ENCODE results near the gene CCT6A.
"Not testable (repeated sequence)": the region's sequence is repeated elsewhere in the genome, so short reads cannot be mapped to it uniquely, and the experiment has no call there.

CCT6A gene, protein sequence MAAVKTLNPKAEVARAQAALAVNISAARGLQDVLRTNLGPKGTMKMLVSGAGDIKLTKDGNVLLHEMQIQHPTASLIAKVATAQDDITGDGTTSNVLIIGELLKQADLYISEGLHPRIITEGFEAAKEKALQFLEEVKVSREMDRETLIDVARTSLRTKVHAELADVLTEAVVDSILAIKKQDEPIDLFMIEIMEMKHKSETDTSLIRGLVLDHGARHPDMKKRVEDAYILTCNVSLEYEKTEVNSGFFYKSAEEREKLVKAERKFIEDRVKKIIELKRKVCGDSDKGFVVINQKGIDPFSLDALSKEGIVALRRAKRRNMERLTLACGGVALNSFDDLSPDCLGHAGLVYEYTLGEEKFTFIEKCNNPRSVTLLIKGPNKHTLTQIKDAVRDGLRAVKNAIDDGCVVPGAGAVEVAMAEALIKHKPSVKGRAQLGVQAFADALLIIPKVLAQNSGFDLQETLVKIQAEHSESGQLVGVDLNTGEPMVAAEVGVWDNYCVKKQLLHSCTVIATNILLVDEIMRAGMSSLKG

DNA sequence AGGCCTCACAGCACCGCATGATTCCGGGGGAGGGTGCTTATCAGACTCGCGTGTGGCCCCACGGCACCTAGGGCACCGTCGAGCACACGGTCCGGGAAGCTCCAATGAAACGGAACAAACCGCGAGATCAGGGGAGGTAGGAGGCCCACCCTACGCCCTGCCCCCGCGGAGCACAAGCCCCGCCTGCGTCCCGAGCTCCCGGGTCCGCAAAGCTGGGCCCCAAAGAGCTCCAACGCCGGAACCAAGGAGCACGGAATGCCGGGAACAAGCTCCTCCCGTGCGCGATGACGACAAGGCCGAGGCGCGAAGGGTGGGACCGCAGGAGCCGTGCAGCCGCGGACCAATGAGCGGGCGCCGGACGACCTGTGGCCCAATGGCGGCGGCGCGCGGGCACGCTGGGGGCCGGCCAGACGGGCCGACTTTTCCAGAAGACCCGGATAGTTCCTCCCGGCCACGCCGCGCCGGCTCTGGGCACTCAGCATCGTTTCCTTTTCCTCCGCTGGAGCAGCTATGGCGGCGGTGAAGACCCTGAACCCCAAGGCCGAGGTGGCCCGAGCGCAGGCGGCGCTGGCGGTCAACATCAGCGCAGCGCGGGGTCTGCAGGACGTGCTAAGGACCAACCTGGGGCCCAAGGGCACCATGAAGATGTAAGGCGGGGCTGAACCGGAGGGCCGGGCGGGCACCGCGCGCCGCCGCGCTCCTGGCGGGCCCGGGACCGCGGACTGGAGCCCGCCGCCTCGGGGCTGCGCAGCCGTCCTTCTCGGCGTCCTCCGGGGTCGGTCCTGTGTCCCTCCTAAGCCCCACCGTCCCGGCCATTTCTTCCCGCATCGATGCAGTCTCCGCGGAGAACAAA is at the start of gene CCT6A, which contains the start of gene PSPH:
TSS of gene CCT6A (plus strand) at position 427 of the 853 bp plus-strand sequence. CDS start at position 511, 84 bp downstream.
TSS of gene PSPH (minus strand) at position 106 of the 853 bp plus-strand sequence. CDS start 30,232 bp downstream, outside the sequence.
- Histone ChIP-seq H3K36me3 (ENCODE audit: control insufficient read depth, insufficient read depth, low read length) (no peaks in the 10 kb centered on the region), H3K27me3 (ENCODE audit: control insufficient read depth, insufficient read depth, low read length) (no peaks in the 10 kb centered on the region), H3K9me3 (ENCODE audit: control insufficient read depth, low read length) (no peaks in the 10 kb centered on the region), H3K4me1 (ENCODE audit: control insufficient read depth, insufficient read depth, low read length) (peaks cover 30% of the 10 kb centered on the region), H3K9ac (ENCODE audit: low read length) (peak within 1 kb of the TSS; percentile 94), H3K4me3 (ENCODE audit: low read length) (peak within 1 kb of the TSS; percentile 83)

- H3K9me3 ChIP-seq (ENCODE audit: control insufficient read depth, low read length), result no peaks in the 10 kb centered on the region
- no peaks in the 10 kb centered on the region for H3K27me3 ChIP-seq (ENCODE audit: control insufficient read depth, insufficient read depth, low read length)
- H3K4me3 ChIP-seq (ENCODE audit: low read length), result no peak overlapping the region
- no peaks in the 10 kb centered on the region for H3K4me1 ChIP-seq (ENCODE audit: control insufficient read depth, insufficient read depth, low read length)
- H3K9ac ChIP-seq (ENCODE audit: low read length), result no peak overlapping the region
- H3K36me3 ChIP-seq (ENCODE audit: control insufficient read depth, insufficient read depth, low read length), result no peaks in the 10 kb centered on the region
Observed at GRCh38 chr7:56003749-56004148, 47.8 kb upstream of the CCT6A start.

DNA sequence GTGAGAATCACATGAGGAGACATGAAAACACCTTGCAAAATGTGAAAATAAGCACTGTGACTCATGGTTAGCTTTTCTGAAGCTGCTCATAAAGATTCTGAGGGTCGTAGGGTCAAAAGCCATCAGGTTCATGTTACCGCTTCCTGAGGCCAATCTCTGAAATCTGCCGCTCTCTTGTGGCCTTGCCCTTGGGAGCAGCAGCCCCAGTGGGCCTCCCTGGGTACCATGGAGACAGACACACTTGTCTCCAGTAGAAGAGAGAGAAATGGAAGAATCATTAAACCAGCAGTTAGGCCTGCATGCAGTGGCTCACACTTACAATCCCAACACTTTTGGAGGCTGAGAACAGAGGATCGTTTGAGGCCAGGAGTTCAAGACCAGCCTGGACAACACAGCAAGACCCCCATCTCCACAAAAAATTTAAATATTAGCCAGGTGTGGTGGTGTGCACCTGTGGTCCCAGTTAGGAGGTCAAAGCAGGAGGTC is 44.4 kb upstream of the CCT6A start:
- Histone ChIP-seq H3K27me3 (ENCODE audit: control insufficient read depth, insufficient read depth, low read length) (no peaks in the 10 kb centered on the region), H3K4me3 (ENCODE audit: low read length) (no peak overlapping the region), H3K9ac (ENCODE audit: low read length) (no peak overlapping the region), H3K4me1 (ENCODE audit: control insufficient read depth, insufficient read depth, low read length) (no peaks in the 10 kb centered on the region), H3K9me3 (ENCODE audit: control insufficient read depth, low read length) (no peaks in the 10 kb centered on the region), H3K36me3 (ENCODE audit: control insufficient read depth, insufficient read depth, low read length) (no peaks in the 10 kb centered on the region)

- Histone ChIP-seq H3K9ac (ENCODE audit: low read length) (no peak overlapping the region), H3K36me3 (ENCODE audit: control insufficient read depth, insufficient read depth, low read length) (no peaks in the 10 kb centered on the region), H3K4me1 (ENCODE audit: control insufficient read depth, insufficient read depth, low read length) (no peaks in the 10 kb centered on the region), H3K4me3 (ENCODE audit: low read length) (no peak overlapping the region), H3K9me3 (ENCODE audit: control insufficient read depth, low read length) (no peaks in the 10 kb centered on the region), H3K27me3 (ENCODE audit: control insufficient read depth, insufficient read depth, low read length) (no peaks in the 10 kb centered on the region)
Observed at GRCh38 chr7:56007891-56008290, 43.7 kb upstream of the CCT6A start.

DNA sequence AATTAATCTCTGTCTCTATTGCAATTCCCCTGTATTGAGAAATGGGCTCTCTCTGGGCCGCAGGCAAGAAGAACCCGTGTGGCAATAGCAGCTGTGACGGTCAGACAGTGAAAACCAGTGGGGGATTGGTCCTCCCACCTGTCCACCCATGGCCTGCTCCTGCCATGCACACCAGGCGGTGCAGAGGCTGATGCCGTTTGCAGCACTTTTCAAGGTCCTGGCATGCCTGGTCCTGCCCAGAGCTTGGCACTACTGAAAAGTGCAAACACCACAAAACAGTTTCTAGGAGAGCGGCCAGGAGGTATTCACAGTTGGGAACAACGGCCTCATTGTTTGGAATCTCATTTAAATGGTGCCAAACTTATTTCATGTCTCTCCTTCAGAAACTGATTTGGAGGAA is 41.9 kb upstream of the CCT6A start:
- Histone ChIP-seq H3K9me3 (ENCODE audit: control insufficient read depth, low read length) (no peaks in the 10 kb centered on the region), H3K27me3 (ENCODE audit: control insufficient read depth, insufficient read depth, low read length) (no peaks in the 10 kb centered on the region), H3K9ac (ENCODE audit: low read length) (no peak overlapping the region), H3K36me3 (ENCODE audit: control insufficient read depth, insufficient read depth, low read length) (no peaks in the 10 kb centered on the region), H3K4me3 (ENCODE audit: low read length) (no peak overlapping the region), H3K4me1 (ENCODE audit: control insufficient read depth, insufficient read depth, low read length) (no peaks in the 10 kb centered on the region)

DNA sequence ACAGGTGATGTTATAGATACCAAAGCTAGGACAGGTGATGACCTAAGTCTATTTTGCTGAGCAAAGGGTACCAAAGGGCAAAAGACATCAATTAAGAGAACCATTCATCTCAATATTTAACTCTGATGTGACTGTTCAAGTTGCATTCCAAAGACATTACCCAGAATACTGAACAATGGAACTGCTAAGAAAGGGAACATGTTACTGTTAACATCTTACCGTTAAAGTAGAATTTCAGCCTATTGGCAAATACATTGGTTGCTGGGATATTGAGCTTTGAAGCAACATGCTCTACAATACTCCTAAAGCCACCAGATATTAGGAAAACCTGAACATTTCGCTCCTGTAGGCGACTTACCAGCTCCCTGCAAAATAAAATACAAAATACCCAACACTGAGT is 34.5 kb upstream of the CCT6A start:
- not testable (repeated sequence) for H3K27me3 ChIP-seq (ENCODE audit: control insufficient read depth, insufficient read depth, low read length); H3K4me1 ChIP-seq (ENCODE audit: control insufficient read depth, insufficient read depth, low read length); H3K9me3 ChIP-seq (ENCODE audit: control insufficient read depth, low read length); H3K9ac ChIP-seq (ENCODE audit: low read length); H3K36me3 ChIP-seq (ENCODE audit: control insufficient read depth, insufficient read depth, low read length); H3K4me3 ChIP-seq (ENCODE audit: low read length)

DNA sequence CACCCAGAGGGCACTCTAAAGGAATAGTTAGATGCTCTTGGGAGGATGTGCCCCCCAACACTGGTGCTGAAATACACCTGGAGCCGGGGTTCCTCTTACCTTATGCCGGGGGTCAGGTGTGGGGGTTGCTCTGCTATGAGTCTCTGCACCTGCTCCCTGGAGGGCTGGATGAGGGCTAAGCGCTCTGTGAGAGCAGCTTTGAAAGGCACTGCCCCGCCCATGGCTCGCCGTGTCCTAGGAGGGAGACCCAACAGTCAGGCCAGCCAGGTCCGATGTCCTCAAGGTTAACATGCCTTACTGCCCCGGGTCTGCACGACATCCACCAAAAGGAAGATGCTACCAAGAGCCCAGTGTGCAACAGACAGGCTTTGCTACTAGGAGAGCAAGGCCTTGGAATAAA is 32.1 kb upstream of the CCT6A start:
- Histone ChIP-seq H3K9me3 (ENCODE audit: control insufficient read depth, low read length) (no peaks in the 10 kb centered on the region), H3K36me3 (ENCODE audit: control insufficient read depth, insufficient read depth, low read length) (no peaks in the 10 kb centered on the region), H3K9ac (ENCODE audit: low read length) (no peak overlapping the region), H3K27me3 (ENCODE audit: control insufficient read depth, insufficient read depth, low read length) (no peaks in the 10 kb centered on the region), H3K4me3 (ENCODE audit: low read length) (no peak overlapping the region), H3K4me1 (ENCODE audit: control insufficient read depth, insufficient read depth, low read length) (no peaks in the 10 kb centered on the region)

DNA sequence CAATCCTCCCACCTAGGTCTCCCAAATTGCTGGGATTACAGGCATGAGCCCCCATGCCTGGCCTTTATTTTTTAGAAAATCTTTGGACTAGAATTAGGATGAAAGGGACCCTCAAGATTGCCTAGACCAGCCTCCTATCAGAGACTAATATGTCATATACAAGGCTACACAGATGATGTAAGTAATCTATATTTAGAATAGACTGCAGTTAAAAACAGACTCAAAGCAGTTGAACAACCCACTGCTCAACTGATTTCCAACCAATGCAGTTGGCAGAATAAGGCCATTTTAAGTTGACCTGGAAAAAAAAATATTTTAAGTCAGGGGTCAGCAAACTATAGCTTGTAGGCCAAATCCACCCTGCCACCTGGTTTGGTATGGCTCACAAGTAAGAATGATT is 28.1 kb upstream of the CCT6A start:
- no peak overlapping the region for H3K4me3 ChIP-seq (ENCODE audit: low read length)
- no peaks in the 10 kb centered on the region for H3K36me3 ChIP-seq (ENCODE audit: control insufficient read depth, insufficient read depth, low read length)
- H3K4me1 ChIP-seq (ENCODE audit: control insufficient read depth, insufficient read depth, low read length), result no peaks in the 10 kb centered on the region
- H3K27me3 ChIP-seq (ENCODE audit: control insufficient read depth, insufficient read depth, low read length), result no peaks in the 10 kb centered on the region
- H3K9ac ChIP-seq (ENCODE audit: low read length), result no peak overlapping the region
- H3K9me3 ChIP-seq (ENCODE audit: control insufficient read depth, low read length), result no peaks in the 10 kb centered on the region

DNA sequence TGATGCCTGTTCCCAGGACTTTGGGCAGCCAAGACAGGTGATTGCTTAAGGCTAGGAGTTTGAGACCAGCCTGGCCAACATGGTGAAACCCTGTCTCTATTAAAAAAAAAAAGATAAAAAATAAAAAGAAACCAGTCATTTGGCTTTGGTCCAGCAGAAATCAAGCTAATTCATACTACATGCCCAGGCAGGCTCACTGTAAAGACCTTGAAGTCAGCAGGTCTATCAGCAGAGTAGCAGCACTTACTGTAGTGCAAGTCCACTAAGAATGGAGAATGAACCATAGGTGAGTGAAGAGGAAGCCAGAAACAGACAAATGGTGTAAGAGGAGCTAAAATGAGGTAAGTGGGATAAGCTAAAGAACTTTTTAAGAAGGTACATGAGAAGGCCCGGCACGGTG is 25.0 kb upstream of the CCT6A start:
- Histone ChIP-seq H3K4me1 (ENCODE audit: control insufficient read depth, insufficient read depth, low read length) (peaks cover 6% of the 10 kb centered on the region), H3K36me3 (ENCODE audit: control insufficient read depth, insufficient read depth, low read length) (no peaks in the 10 kb centered on the region), H3K9me3 (ENCODE audit: control insufficient read depth, low read length) (no peaks in the 10 kb centered on the region), H3K9ac (ENCODE audit: low read length) (no peak overlapping the region), H3K27me3 (ENCODE audit: control insufficient read depth, insufficient read depth, low read length) (no peaks in the 10 kb centered on the region), H3K4me3 (ENCODE audit: low read length) (no peak overlapping the region)

GRCh38 chr7:56028942-56029630 is 22.5 kb upstream of the CCT6A start:
- Histone ChIP-seq H3K36me3 (ENCODE audit: control insufficient read depth, insufficient read depth, low read length) (no peaks in the 10 kb centered on the region), H3K4me1 (ENCODE audit: control insufficient read depth, insufficient read depth, low read length) (peaks cover 6% of the 10 kb centered on the region)

GRCh38 chr7:56030340-56030739 is 21.2 kb upstream of the CCT6A start:
- Histone ChIP-seq H3K9ac (ENCODE audit: low read length) (no peak overlapping the region), H3K9me3 (ENCODE audit: control insufficient read depth, low read length) (no peaks in the 10 kb centered on the region), H3K4me1 (ENCODE audit: control insufficient read depth, insufficient read depth, low read length) (peaks cover 6% of the 10 kb centered on the region), H3K36me3 (ENCODE audit: control insufficient read depth, insufficient read depth, low read length) (no peaks in the 10 kb centered on the region), H3K4me3 (ENCODE audit: low read length) (no peak overlapping the region), H3K27me3 (ENCODE audit: control insufficient read depth, insufficient read depth, low read length) (no peaks in the 10 kb centered on the region)

More at GRCh38 chr7:56028942-56029630, 22.5 kb upstream of the CCT6A start:
- no peaks in the 10 kb centered on the region for H3K27me3 ChIP-seq (ENCODE audit: control insufficient read depth, insufficient read depth, low read length)
- H3K9me3 ChIP-seq (ENCODE audit: control insufficient read depth, low read length), result no peaks in the 10 kb centered on the region
- no peak overlapping the region for H3K9ac ChIP-seq (ENCODE audit: low read length)
- H3K4me3 ChIP-seq (ENCODE audit: low read length), result no peak overlapping the region

All from mucosa of stomach (tissue), 1 donor.